Osteoblast (primary cell): Measurements from ENCODE around the gene GPC5. TPM values are rescaled to one million over a fixed set of nuclear protein-coding genes. Genes with fewer than 3 reads are reported as not detected.

Experiments used
- DNase-seq: peaks from one replicate; pipeline ENCODE4 v3.0.0; 2011; ENCODE audit warnings: low spot score, mixed read lengths; ENCODE audit not compliant: insufficient read length; ENCODE audit errors: missing footprints
- H2AFZ ChIP-seq: 2 replicates; pipeline ENCODE4 v1.6.0; 2011; ENCODE audit warnings: mild to moderate bottlenecking, low read length
- H3K27ac ChIP-seq: 2 replicates; pipeline ENCODE4 v1.5.1; 2011; ENCODE audit warnings: mild to moderate bottlenecking, low read depth, low read length, moderate library complexity
- H3K27me3 ChIP-seq: 2 replicates; pipeline ENCODE4 v1.6.0; 2012; ENCODE audit warnings: mild to moderate bottlenecking, control low read depth, inconsistent platforms, low read length, moderate library complexity; ENCODE audit not compliant: insufficient read depth
- H3K36me3 ChIP-seq: 2 replicates; pipeline ENCODE4 v1.5.1; 2011; ENCODE audit warnings: mild to moderate bottlenecking, low read length, control low read depth, moderate library complexity; ENCODE audit not compliant: insufficient read depth
- H3K4me1 ChIP-seq: 2 replicates; pipeline ENCODE4 v1.5.1; 2011; ENCODE audit warnings: mild to moderate bottlenecking, low read length, control low read depth, moderate library complexity; ENCODE audit not compliant: insufficient read depth
- H3K4me2 ChIP-seq: 2 replicates; pipeline ENCODE4 v1.6.0; 2011; ENCODE audit warnings: mild to moderate bottlenecking, low read length; ENCODE audit not compliant: insufficient read depth
- H3K4me3 ChIP-seq: fragments of 200-600 bp; sonication (generic); 3 replicates; pipeline ENCODE4 v1.5.1; 2012; ENCODE audit warnings: mild to moderate bottlenecking, low read length, inconsistent platforms; ENCODE audit not compliant: insufficient read depth
- H3K79me2 ChIP-seq: 2 replicates; pipeline ENCODE4 v1.6.0; 2012; ENCODE audit warnings: mild to moderate bottlenecking, low read length, control low read depth, inconsistent platforms; ENCODE audit not compliant: insufficient read depth
- H3K9me3 ChIP-seq: 2 replicates; pipeline ENCODE4 v1.5.1; 2011; ENCODE audit warnings: low read depth, low read length, control low read depth
- H4K20me1 ChIP-seq: 2 replicates; pipeline ENCODE4 v1.6.0; 2012; ENCODE audit warnings: mild to moderate bottlenecking, low read length, control low read depth; ENCODE audit not compliant: insufficient read depth
- total RNA-seq: library from RNA; depleted of rRNA; stranded (reverse); fragments of >200 nt; gene quantifications from 2 replicates; pipeline ENCODE4 v1.2.3, GENCODE V29; 2012
- TF ChIP-seq, protein P1 (sequence below): IDR thresholded peaks from 2 replicates; pipeline ENCODE4 v1.5.1; 2011; ENCODE audit warnings: mild to moderate bottlenecking, low read depth, low read length, moderate library complexity; ENCODE audit errors: extremely low read depth

The GPC5 gene
- total RNA-seq, 1 donor = 0.36 TPM

DNA sequence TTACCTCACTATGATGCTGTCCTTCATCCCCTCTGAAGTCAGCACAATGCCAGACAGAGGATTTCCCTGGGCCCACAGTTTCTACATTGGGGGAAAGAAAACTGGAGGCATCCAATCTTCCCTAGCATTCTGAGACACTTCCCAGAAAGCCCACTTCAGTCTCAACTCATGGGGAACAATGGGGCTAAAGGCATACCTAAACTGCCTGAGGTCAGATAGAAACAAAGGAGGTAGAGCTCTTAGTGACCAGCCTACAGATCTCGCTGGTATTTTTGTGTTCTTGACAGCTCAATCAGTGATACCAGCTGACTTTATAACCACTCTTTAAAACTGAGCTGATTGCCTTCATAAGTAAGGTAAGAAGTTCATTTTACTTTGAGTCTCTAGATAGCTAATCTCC, 947.2 kb downstream of the GPC5 start:
- no peak overlapping the region for H3K4me2 ChIP-seq
- no peaks in the 10 kb centered on the region for H4K20me1 ChIP-seq
- no peaks in the 10 kb centered on the region for H3K27me3 ChIP-seq
- peaks cover 2% of the 10 kb centered on the region for H3K9me3 ChIP-seq
- H2AFZ ChIP-seq = no peak overlapping the region
- no peak for DNase-seq
- no peak overlapping the region for H3K4me3 ChIP-seq
- H3K79me2 ChIP-seq = no peaks in the 10 kb centered on the region
- H3K36me3 ChIP-seq = no peaks in the 10 kb centered on the region
- no peaks in the 10 kb centered on the region for H3K4me1 ChIP-seq
- no peak overlapping the region for H3K27ac ChIP-seq
- TF ChIP-seq, protein P1, sequence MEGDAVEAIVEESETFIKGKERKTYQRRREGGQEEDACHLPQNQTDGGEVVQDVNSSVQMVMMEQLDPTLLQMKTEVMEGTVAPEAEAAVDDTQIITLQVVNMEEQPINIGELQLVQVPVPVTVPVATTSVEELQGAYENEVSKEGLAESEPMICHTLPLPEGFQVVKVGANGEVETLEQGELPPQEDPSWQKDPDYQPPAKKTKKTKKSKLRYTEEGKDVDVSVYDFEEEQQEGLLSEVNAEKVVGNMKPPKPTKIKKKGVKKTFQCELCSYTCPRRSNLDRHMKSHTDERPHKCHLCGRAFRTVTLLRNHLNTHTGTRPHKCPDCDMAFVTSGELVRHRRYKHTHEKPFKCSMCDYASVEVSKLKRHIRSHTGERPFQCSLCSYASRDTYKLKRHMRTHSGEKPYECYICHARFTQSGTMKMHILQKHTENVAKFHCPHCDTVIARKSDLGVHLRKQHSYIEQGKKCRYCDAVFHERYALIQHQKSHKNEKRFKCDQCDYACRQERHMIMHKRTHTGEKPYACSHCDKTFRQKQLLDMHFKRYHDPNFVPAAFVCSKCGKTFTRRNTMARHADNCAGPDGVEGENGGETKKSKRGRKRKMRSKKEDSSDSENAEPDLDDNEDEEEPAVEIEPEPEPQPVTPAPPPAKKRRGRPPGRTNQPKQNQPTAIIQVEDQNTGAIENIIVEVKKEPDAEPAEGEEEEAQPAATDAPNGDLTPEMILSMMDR = no peak

- H3K27me3 ChIP-seq = no peaks in the 10 kb centered on the region
- no peak overlapping the region for H2AFZ ChIP-seq
- no peaks in the 10 kb centered on the region for H3K4me1 ChIP-seq
- peaks cover 2% of the 10 kb centered on the region for H3K9me3 ChIP-seq
- H3K27ac ChIP-seq = no peak overlapping the region
- H3K36me3 ChIP-seq = no peaks in the 10 kb centered on the region
- DNase-seq = no peak
- H3K79me2 ChIP-seq = no peaks in the 10 kb centered on the region
- TF ChIP-seq, protein P1 = no peak
- H3K4me2 ChIP-seq = no peak overlapping the region
- H3K4me3 ChIP-seq = no peak overlapping the region
- H4K20me1 ChIP-seq = no peaks in the 10 kb centered on the region
Observed at GRCh38 chr13:92346046-92346445, 947.6 kb downstream of the GPC5 start.

- peaks cover 4% of the 10 kb centered on the region for H3K9me3 ChIP-seq
- H3K27ac ChIP-seq = no peak overlapping the region
- H3K4me2 ChIP-seq = no peak overlapping the region
- no peaks in the 10 kb centered on the region for H3K27me3 ChIP-seq
- no peak for DNase-seq
- no peaks in the 10 kb centered on the region for H3K36me3 ChIP-seq
- H3K4me3 ChIP-seq = no peak overlapping the region
- H3K79me2 ChIP-seq = no peaks in the 10 kb centered on the region
- no peaks in the 10 kb centered on the region for H3K4me1 ChIP-seq
- no peak overlapping the region for H2AFZ ChIP-seq
- no peaks in the 10 kb centered on the region for H4K20me1 ChIP-seq
- TF ChIP-seq, protein P1 = no peak
Observed at GRCh38 chr13:92354583-92354982, 956.2 kb downstream of the GPC5 start.

GRCh38 chr13:92355213-92355612, 956.8 kb downstream of the GPC5 start:
- H3K27me3 ChIP-seq = no peaks in the 10 kb centered on the region
- no peak for DNase-seq
- H3K4me3 ChIP-seq = no peak overlapping the region
- no peak overlapping the region for H3K4me2 ChIP-seq
- H3K79me2 ChIP-seq = no peaks in the 10 kb centered on the region
- no peak overlapping the region for H3K27ac ChIP-seq
- H3K4me1 ChIP-seq = no peaks in the 10 kb centered on the region
- H2AFZ ChIP-seq = no peak overlapping the region
- H4K20me1 ChIP-seq = no peaks in the 10 kb centered on the region
- peaks cover 2% of the 10 kb centered on the region for H3K9me3 ChIP-seq
- H3K36me3 ChIP-seq = no peaks in the 10 kb centered on the region
- TF ChIP-seq, protein P1 = no peak
